Renal pelvis (tissue), 4 donors: ENCODE data around the gene TIMM17B. TPM values are rescaled to one million over a fixed set of nuclear protein-coding genes. Genes with fewer than 3 reads are reported as not detected.

Experiments
- DNase-seq: peaks from one replicate; pipeline ENCODE4 v3.0.0-alpha.2; 2013
- polyA plus RNA-seq, 3 donors: library from polyadenylated mRNA; unstranded; fragments of 120-200 nt; gene quantifications; one replicate each; pipeline ENCODE4 v1.2.1, GENCODE V29; 2013; ENCODE audit not compliant: insufficient read length in 3 of 3

Gene TIMM17B
- polyA plus RNA-seq, 3 donors, result 43.6 to 58.7 (median 52.7) TPM

DNA sequence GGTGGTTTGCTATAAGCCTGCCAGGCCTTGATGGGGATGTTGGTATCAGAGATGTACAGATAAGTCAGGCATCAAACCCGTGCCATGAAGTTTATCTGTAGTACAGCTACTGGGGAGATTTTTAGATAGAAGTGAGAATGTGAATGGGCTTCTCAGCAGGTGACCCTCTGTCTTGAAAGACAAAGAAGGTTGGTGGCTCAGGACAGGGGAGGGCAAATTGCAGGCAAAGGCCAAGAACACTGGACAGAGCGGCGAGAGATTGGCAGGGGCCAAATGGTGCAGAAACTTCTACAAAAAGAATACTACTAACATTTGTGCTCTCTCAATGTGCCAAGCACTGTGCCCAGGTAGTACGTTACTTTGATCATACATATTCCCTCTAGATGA, 23.1 kb upstream of the TIMM17B start:
- DNase-seq, result no peak

- DNase-seq, result no peak
Measured at GRCh38 chrX:48919947-48920717, 22.6 kb upstream of the TIMM17B start.

DNA sequence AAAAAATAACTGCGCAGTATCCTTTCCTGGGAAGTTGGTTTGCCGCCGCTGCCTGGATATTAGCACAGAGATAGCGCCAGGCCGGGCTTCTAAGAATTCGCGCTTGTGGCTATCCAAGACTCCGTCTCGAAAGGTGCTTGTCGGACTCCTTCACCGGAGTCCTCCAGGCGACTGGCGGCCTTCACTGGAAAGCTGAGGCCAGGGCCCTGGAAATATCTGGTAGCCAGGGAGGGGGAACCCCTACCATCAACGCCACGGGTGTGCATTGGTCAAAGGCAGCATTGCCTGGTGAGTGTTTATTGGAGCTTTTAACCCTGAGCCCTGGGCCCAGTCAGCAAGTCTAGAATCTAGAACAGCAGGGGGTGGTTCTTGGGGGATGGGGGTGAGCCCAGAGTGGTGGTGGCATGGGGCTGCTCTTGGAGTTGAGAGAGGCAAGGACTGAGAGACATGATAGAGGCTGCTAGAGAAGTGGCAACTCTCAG, 21.8 kb upstream of the TIMM17B start:
- DNase-seq, result no peak

- peak; percentile 87 for DNase-seq
Measured at GRCh38 chrX:48918643-48919340, 21.2 kb upstream of the TIMM17B start, which contains the start of gene PIM2. TSS of gene PIM2 (minus strand) at chrX:48919024. CDS start at chrX:48918834, 190 bp downstream.

DNA sequence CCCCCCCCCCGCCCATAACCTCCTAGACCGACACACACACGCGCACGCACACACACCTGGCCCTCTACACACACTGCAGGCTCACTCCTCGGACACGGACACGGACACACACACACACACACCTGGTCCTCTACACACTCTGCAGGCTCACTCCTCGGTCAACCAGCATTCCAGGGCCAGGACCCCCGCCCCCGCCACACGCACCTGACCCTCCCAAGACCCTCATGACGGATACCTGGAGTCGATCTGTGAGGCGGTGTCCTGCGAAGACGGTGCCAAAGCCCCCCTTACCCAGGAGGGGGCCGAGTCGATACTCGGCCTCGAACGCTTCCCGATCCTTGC, 20.7 kb upstream of the TIMM17B start:
- no peak for DNase-seq

DNA sequence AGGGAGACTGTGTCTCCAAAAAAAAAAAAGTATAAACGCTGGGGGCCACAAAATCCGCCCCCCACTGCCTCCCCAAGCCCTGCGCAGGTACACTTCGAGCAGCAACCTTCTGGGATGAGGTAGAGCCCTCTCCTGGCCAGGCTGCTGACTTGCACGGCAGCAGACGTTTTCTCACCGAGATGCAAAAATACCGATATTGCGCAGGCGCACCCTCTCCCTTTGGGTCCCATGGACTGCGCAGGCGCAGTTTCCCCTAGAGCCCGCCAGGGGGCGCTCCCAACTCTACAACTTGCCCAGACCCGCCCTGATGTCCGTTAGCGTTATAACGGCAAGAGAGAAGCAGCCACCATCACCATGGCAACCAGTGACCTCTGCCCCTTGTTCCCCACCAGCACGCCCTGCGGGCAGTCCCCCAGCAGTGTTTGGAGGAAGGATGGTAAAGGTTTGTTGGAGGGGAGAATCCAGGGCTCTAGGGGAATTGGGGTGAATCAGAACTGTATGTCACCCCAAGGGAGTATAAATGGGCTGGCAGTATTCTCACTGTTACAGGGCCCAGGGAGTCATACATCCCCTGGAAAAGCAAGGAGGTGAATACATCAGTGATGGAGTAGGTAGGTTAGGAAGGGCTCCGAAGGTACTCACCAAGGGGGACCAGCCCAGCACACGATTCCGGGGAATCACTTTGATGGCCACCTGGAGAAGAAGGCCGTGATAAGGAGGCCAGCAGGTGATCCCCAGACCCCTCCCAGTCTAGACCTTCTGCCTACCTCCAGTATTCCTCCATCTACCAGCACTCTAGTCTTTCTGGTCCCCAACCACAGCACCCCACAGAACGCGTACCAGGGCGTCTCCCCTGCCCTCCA, 19.8 kb upstream of the TIMM17B start:
- peak; percentile 85 for DNase-seq

DNA sequence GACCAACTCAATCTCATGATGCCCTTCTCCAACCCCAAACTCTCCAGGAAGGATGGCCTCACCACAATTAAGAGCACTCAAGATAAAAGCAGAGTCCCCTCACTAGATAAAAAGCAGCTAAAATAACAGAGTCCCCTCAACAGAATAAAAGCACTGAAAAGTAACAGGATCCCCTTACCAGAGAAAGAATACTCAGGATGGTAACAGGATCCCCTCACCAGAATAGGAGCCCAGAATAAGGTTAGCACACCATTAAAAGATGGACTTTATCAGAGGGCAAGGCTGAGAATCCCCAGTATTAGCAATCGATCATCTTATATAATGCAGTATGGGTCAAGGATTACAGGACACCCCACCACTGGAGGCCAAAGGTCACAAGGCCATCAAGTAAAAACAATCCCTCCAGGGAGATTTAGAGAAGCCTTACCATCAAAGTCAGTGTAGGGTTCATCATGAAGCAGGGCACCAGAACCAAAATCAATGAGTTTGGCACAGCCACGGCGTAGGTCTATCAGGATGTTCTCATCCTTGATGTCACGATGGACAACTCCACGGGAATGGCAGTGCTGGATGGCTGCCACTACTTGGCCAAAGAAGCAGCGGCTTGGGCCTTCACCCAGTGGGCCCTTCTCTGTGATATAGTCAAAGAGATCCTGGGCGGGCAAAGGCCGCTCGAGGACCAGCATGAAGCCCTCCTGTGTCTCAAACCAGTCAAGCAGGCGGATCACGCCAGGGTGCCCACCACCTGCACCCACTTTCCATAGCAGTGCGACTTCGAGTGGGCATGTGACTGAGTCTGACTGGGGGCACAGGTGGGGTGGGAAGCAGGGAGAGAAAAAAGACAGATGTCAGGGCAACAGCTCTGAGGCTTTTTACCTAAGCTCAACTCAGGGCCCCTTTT, 17.3 kb upstream of the TIMM17B start:
- DNase-seq, result no peak

- DNase-seq, result no peak
Measured at GRCh38 chrX:48913605-48914366, 16.2 kb upstream of the TIMM17B start.

DNA sequence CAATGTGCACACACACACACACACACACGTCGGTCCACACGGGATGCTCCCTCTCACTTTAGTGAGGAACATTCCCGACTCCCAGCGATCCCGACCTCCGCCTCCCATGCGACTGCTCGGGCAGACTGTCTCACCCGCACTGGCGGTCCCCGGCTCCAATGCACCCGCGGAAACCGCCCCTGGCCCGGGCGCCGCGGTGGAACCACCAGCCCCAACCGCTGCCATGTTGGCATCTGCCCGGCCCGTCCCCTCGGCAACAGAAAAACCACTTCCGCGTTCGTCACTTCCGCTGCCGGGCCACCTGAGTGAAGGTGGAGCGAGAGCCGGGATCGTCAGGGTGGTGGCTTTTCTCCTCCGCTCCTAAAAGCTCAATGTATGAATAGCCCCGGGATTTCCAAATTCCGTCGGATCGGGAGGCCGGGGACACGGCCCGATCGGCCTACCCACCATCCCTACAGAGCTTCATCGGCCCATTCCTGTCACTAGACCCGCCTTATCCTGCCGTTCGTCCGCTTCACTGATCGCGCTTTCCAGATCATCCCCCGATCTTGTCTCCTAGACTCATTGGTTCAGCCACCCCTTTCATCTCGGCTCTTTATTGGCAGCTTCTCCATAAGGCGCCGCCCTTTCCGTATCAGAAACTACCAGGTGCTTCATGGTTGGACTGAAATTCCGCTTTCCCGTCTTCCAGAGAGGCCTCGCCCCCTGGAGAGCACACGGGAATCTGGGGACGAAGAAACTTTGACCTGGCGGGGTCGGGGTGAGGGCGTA, 14.0 kb upstream of the TIMM17B start, which contains the start of gene SLC35A2:
Gene SLC35A2 (minus strand): TSS at position 235 of the 771 bp plus-strand sequence. CDS start 10 bp downstream, at position 225.
- DNase-seq, result peak; percentile 74

DNA sequence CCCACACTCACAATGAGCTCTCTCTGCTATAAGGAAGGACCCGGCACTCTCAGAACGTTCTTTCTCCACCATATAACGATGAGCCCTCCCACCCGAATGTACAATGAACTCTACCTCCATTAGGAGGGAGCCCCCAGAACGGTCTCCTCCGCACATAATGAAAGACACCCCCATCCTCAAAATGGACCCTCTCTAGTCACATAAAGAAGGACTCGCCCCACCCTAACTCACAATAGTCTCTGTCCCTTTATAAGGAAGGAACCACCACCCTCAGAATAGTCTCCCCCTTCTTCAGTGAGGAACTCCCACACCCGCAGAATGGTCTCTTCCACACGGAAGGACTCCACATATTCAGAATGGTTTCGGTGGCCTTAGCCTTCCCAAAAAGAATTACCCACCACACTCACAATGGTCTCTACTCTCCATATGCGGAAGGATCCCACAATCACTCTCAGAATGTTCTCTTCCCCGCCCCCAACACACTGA, 13.4 kb upstream of the TIMM17B start:
- DNase-seq, result no peak

DNA sequence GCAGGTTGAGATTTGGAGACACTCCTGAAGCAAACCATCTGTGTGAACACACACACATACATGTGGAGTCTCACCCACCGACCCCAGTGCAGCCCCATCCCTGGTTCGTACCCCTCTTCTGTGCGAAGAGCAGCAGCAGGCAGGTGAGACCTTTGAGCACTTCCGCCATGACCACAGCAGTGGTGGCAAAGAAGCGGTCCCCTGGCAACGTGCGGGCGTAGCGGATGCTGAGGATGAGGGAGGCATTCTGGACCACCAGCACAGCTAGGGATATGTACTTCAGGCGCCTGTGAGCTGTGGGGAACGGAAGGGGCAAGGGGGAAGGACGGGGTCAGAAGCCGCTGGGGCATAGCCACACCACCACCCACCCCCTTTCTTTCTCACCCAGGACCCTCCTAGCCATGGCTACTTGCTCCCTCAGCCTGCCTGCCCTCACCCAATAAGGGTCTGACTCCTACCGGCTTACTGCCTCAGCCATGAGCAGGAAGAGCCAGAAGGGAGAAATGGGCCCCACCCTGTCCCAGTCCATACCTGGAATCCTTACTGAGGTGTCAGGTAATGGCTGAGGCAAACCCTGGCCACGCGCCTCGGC, 12.2 kb upstream of the TIMM17B start:
- DNase-seq, result no peak

- DNase-seq, result no peak
Measured at GRCh38 chrX:48908600-48908999, 11.0 kb upstream of the TIMM17B start.

DNA sequence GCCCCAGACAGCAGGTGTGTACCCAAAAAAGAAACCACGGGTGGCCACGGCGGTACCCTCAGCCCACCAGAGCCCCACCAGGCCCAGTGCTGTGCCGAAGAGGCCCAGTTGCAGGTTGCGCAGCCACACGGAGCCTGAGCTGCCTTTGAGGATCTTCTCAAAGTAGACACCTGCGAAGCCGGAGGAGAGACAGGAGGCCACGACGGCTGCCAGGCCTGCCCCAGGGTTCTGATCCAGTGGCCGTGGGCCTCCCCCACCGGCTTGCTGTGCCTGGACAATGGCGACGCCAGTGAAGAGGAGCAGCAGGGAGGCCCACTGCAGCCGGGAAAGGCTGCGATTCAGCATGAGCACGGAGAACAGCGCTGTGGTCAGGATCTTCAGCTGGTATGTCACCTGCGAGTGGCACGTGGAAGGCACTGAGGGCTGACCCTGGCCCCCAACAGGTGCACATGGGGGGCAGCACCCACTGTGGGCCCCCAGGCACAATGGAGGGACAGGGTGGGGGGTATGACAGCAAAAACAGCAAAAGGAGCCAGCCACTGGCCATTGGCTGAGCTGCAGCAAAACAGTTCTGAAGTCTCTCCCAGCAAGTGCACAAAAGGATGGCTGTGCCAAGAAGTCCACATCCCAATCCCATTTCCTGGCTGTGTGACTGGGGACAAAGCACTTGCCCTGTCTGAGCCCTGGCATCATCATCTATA, 7.7 kb upstream of the TIMM17B start:
- DNase-seq, result no peak

DNA sequence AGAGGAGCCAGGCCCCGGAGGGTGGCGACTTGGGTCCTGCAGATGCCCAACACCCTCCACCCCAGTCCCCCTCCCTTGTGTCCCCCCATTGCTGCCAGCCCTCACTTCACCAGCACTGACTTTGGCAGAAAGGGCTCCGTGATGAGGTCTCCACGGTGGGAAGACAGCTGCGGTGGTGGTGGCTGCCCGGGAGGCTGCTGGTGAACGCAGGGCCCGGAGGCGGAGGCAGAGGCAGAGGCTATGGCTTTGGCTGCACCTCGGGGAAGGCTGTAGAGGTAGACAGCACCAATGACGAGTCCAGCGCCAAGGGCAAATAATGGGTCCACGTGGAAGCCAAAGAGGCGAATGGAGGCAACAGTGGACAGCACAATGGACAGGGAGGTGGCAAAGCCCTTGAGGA, 7.1 kb upstream of the TIMM17B start:
- no peak for DNase-seq

GRCh38 chrX:48904180-48904579, 6.6 kb upstream of the TIMM17B start:
- no peak for DNase-seq

DNA sequence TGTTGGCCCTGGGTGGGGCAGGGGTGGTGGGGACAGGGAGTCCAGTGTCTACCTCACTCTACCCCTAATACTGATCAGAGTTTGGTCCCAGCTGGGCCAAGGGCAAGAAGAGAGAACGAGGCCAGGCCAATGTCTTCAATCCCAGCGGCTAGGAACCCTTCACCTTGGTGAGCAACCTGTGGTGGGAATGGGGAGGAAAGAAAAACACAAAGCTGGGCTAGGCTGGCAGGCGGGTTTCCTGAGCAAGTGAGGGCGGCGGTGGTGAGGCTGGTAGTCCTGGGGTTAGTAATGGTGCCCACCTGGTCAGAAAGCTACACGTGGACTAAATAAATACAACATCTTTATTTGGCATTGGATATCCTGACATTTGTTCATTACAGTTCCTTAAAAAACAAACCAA, 5.7 kb upstream of the TIMM17B start:
- no peak for DNase-seq

DNA sequence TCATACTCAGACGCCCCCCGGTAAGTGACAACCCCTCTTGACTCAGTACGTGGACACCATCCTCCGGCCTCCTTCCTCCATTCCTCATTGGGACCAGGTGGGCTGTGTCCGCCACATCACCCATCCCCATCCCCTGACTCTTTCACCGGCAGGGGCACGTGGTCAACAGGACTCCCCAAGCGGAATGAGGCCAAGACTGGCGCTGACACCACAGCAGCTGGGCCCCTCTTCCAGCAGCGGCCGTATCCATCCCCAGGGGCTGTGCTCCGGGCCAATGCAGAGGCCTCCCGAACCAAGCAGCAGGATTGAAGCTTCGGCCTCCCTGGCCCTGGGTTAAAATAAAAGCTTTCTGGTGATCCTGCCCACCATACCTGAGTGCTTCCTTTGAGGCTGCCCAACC, 5.2 kb upstream of the TIMM17B start:
- no peak for DNase-seq

DNA sequence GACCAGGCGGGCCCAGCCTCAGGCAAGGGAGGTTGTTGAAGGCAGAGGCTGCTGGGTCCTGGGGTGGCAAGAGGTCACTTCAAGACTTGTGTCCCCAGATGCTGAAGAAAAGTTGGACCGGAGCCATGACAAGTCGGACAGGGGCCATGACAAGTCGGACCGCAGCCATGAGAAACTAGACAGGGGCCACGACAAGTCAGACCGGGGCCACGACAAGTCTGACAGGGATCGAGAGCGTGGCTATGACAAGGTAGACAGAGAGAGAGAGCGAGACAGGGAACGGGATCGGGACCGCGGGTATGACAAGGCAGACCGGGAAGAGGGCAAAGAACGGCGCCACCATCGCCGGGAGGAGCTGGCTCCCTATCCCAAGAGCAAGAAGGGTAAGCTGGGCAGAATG, 4.6 kb upstream of the TIMM17B start:
- no peak for DNase-seq
